SK-N-SH treated with all-trans-retinoic acid at 6 μM for 48 hours (cell line): ENCODE measurements around the gene NAA38.

Experiments
- ATAC-seq: fragments of 200-7000 bp; cut with Tn5 transposase; 3 replicates; pipeline ENCODE4 v1.9.1; 2020; ENCODE audit warnings: mild to moderate bottlenecking, moderate library complexity
- CSDC2 ChIP-seq: fragments of 250-450 bp; sonication (Bioruptor Pico); IDR thresholded peaks from 2 replicates; pipeline ENCODE4 v1.5.0; 2020; ENCODE audit warnings: mild to moderate bottlenecking, moderate library complexity
- CSRNP3 ChIP-seq: fragments of 250-450 bp; sonication (Bioruptor Pico); IDR thresholded peaks from 2 replicates; pipeline ENCODE4 v1.5.1; 2021; ENCODE audit warnings: mild to moderate bottlenecking, moderate library complexity
- RARB ChIP-seq: fragments of 250-450 bp; sonication (Bioruptor Pico); IDR thresholded peaks from 2 replicates; pipeline ENCODE4 v1.8.0; 2021; ENCODE audit warnings: mild to moderate bottlenecking, moderate library complexity
- TCF4 ChIP-seq: fragments of 250-450 bp; sonication (Bioruptor Pico); IDR thresholded peaks from 2 replicates; pipeline ENCODE4 v1.8.0; 2021; ENCODE audit warnings: mild to moderate bottlenecking, moderate library complexity, borderline replicate concordance
- ZC3H10 ChIP-seq: fragments of 250-450 bp; sonication (Bioruptor Pico); IDR thresholded peaks from 2 replicates; pipeline ENCODE4 v1.5.1; 2021; ENCODE audit warnings: mild to moderate bottlenecking, moderate library complexity
- ZNF565 ChIP-seq: fragments of 450-650 bp; formaldehyde crosslinking; conservative IDR thresholded peaks from 2 replicates; pipeline ENCODE4 v1.5.0; 2020; ENCODE audit warnings: low read depth, mild to moderate bottlenecking, moderate library complexity
- ZNF70 ChIP-seq: fragments of 450-650 bp; formaldehyde crosslinking; IDR thresholded peaks from 2 replicates; pipeline ENCODE4 v1.5.0; 2020; ENCODE audit warnings: mild to moderate bottlenecking, moderate library complexity
- TF ChIP-seq, protein P1 (sequence below): fragments of 250-450 bp; sonication (Bioruptor Pico); IDR thresholded peaks from 2 replicates; pipeline ENCODE4 v1.8.0; 2020; ENCODE audit warnings: mild to moderate bottlenecking, moderate library complexity, borderline replicate concordance
- TF ChIP-seq, protein P2 (sequence below): fragments of 250-450 bp; sonication (Bioruptor Pico); IDR thresholded peaks from 2 replicates; pipeline ENCODE4 v1.8.0; 2021; ENCODE audit warnings: low read depth, mild to moderate bottlenecking, moderate library complexity, borderline replicate concordance
- TF ChIP-seq, protein P3 (sequence below): fragments of 250-450 bp; sonication (Bioruptor Pico); IDR thresholded peaks from 2 replicates; pipeline ENCODE4 v1.5.0; 2020; ENCODE audit warnings: mild to moderate bottlenecking, moderate library complexity
- TF ChIP-seq, protein P4 (sequence below): fragments of 250-450 bp; sonication (Bioruptor Pico); IDR thresholded peaks from 2 replicates; pipeline ENCODE4 v1.5.1; 2020; ENCODE audit warnings: low read depth, mild to moderate bottlenecking, moderate library complexity

Gene NAA38

DNA sequence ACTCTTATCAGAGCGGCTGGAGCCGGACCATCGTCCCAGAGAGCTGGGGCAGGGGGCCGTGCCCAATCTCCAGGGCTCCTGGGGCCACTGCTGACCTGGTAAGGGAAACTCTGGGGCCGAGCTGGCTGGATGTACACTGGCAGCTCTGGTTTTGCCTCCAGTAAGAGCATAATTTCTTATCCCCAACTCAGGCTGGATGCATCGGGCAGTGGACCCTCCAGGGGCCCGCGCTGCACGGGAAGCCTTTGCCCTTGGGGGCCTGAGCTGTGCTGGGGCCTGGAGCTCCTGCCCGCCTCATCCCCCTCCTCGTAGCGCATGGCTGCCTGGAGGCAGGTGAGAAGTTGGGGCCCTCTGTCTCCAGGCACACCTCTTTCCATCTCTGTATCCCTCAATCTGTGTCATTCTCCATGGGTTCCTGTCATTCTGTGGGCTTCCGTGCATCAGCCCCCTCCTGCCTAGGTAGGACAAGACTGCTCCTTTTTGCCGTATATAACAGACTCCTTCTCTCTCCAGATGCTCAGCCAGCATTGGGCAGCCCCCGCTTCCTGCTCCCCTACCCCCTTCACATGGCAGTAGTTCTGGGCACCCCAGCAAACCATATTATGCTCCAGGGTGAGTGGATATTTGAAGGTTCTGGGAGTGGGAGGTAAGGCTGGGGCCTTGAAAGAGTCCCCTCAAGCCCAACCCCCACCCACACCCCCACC is 11.8 kb downstream of the NAA38 start:
- TF ChIP-seq, protein P1, sequence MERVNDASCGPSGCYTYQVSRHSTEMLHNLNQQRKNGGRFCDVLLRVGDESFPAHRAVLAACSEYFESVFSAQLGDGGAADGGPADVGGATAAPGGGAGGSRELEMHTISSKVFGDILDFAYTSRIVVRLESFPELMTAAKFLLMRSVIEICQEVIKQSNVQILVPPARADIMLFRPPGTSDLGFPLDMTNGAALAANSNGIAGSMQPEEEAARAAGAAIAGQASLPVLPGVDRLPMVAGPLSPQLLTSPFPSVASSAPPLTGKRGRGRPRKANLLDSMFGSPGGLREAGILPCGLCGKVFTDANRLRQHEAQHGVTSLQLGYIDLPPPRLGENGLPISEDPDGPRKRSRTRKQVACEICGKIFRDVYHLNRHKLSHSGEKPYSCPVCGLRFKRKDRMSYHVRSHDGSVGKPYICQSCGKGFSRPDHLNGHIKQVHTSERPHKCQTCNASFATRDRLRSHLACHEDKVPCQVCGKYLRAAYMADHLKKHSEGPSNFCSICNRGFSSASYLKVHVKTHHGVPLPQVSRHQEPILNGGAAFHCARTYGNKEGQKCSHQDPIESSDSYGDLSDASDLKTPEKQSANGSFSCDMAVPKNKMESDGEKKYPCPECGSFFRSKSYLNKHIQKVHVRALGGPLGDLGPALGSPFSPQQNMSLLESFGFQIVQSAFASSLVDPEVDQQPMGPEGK (CRISPR knock-in tag): no peak
- TF ChIP-seq, protein P2, sequence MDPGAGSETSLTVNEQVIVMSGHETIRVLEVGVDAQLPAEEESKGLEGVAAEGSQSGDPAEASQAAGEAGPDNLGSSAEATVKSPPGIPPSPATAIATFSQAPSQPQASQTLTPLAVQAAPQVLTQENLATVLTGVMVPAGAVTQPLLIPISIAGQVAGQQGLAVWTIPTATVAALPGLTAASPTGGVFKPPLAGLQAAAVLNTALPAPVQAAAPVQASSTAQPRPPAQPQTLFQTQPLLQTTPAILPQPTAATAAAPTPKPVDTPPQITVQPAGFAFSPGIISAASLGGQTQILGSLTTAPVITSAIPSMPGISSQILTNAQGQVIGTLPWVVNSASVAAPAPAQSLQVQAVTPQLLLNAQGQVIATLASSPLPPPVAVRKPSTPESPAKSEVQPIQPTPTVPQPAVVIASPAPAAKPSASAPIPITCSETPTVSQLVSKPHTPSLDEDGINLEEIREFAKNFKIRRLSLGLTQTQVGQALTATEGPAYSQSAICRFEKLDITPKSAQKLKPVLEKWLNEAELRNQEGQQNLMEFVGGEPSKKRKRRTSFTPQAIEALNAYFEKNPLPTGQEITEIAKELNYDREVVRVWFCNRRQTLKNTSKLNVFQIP (CRISPR knock-in tag): no peak
- TF ChIP-seq CSRNP3 (CRISPR knock-in tag) (no peak), ZC3H10 (CRISPR knock-in tag) (no peak), TCF4 (CRISPR knock-in tag) (no peak), ZNF70 (CRISPR knock-in tag) (no peak)
- TF ChIP-seq, protein P3, sequence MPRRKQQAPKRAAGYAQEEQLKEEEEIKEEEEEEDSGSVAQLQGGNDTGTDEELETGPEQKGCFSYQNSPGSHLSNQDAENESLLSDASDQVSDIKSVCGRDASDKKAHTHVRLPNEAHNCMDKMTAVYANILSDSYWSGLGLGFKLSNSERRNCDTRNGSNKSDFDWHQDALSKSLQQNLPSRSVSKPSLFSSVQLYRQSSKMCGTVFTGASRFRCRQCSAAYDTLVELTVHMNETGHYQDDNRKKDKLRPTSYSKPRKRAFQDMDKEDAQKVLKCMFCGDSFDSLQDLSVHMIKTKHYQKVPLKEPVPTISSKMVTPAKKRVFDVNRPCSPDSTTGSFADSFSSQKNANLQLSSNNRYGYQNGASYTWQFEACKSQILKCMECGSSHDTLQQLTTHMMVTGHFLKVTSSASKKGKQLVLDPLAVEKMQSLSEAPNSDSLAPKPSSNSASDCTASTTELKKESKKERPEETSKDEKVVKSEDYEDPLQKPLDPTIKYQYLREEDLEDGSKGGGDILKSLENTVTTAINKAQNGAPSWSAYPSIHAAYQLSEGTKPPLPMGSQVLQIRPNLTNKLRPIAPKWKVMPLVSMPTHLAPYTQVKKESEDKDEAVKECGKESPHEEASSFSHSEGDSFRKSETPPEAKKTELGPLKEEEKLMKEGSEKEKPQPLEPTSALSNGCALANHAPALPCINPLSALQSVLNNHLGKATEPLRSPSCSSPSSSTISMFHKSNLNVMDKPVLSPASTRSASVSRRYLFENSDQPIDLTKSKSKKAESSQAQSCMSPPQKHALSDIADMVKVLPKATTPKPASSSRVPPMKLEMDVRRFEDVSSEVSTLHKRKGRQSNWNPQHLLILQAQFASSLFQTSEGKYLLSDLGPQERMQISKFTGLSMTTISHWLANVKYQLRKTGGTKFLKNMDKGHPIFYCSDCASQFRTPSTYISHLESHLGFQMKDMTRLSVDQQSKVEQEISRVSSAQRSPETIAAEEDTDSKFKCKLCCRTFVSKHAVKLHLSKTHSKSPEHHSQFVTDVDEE (CRISPR knock-in tag): no peak
- TF ChIP-seq, all 23 proteins: peak for 0
- ATAC-seq: no peak

- peak; percentile 82 for ATAC-seq
- peak; percentile 54; the same call in 1 of the 2 replicates for TF ChIP-seq ZNF565 (CRISPR knock-in tag)
- TF ChIP-seq RARB (CRISPR knock-in tag): no peak; the same call in 1 of the 2 replicates
- 0 out of 2 replicates have a peak, but pooled peaks have one; percentile 21 for TF ChIP-seq CSDC2
- no peak for TF ChIP-seq TCF4 (CRISPR knock-in tag)
- TF ChIP-seq CSRNP3 (CRISPR knock-in tag): peak; percentile 26; the same call in 1 of the 2 replicates
- TF ChIP-seq, protein P3 (CRISPR knock-in tag): no peak
- TF ChIP-seq, protein P4, sequence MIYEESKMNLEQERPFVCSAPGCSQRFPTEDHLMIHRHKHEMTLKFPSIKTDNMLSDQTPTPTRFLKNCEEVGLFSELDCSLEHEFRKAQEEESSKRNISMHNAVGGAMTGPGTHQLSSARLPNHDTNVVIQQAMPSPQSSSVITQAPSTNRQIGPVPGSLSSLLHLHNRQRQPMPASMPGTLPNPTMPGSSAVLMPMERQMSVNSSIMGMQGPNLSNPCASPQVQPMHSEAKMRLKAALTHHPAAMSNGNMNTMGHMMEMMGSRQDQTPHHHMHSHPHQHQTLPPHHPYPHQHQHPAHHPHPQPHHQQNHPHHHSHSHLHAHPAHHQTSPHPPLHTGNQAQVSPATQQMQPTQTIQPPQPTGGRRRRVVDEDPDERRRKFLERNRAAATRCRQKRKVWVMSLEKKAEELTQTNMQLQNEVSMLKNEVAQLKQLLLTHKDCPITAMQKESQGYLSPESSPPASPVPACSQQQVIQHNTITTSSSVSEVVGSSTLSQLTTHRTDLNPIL (CRISPR knock-in tag): 0 out of 2 replicates have a peak, but pooled peaks have one; percentile 23
- TF ChIP-seq, all 23 proteins: peak for 4
Observed at GRCh38 chr17:7844292-7845154, 12.8 kb downstream of the NAA38 start.
